ENCODE measurements around the gene PRDM5.

- TF ChIP-seq, protein P1, sequence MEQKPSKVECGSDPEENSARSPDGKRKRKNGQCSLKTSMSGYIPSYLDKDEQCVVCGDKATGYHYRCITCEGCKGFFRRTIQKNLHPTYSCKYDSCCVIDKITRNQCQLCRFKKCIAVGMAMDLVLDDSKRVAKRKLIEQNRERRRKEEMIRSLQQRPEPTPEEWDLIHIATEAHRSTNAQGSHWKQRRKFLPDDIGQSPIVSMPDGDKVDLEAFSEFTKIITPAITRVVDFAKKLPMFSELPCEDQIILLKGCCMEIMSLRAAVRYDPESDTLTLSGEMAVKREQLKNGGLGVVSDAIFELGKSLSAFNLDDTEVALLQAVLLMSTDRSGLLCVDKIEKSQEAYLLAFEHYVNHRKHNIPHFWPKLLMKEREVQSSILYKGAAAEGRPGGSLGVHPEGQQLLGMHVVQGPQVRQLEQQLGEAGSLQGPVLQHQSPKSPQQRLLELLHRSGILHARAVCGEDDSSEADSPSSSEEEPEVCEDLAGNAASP (IDR thresholded peaks at IDR 0.05): no peak
- TF ChIP-seq CBX5 (IDR thresholded peaks at IDR 0.05; ENCODE audit: borderline replicate concordance, low read depth) (no peak), HCFC1 (IDR thresholded peaks at IDR 0.05; ENCODE audit: low read depth, low read length) (no peak), RAD51 (IDR thresholded peaks at IDR 0.05; ENCODE audit: borderline replicate concordance, low read depth) (no peak), EZH2 (IDR thresholded peaks at IDR 0.05; ENCODE audit: borderline replicate concordance, low read depth, low read length) (no peak), PHB2 (IDR thresholded peaks at IDR 0.05; ENCODE audit: low read depth) (no peak), ZNF232 (CRISPR knock-in tag; IDR thresholded peaks at IDR 0.05) (no peak), PHF8 (IDR thresholded peaks at IDR 0.05; ENCODE audit: borderline replicate concordance, low read length) (no peak), TCF7 (IDR thresholded peaks at IDR 0.05; ENCODE audit: borderline replicate concordance) (no peak)
These were observed 229.6 kb downstream of the PRDM5 start for GRCh38 chr4:120692964-120693363.
